GM23338 (cell line): Measurements from ENCODE around the gene CNTNAP4.

Source experiments
- CREB1 ChIP-seq: fragments of 250-450 bp; sonication (Bioruptor Pico); IDR thresholded peaks from 2 replicates; pipeline ENCODE4 v1.5.0; 2020; ENCODE audit warnings: low read depth, mild to moderate bottlenecking, moderate library complexity
- EZH2 ChIP-seq: fragments of 200-600 bp; sonication (generic); IDR thresholded peaks from one replicate; pipeline ENCODE4 v1.8.0; 2017; ENCODE audit warnings: antibody characterized with exemption, mild to moderate bottlenecking, low read depth; ENCODE audit not compliant: unreplicated experiment
- EZH2phosphoT487 ChIP-seq: fragments of 200-600 bp; sonication (generic); IDR thresholded peaks from one replicate; pipeline ENCODE4 v1.8.1; 2018; ENCODE audit warnings: antibody characterized with exemption; ENCODE audit not compliant: unreplicated experiment
- JUNB ChIP-seq: IDR thresholded peaks from one replicate; pipeline ENCODE4 v1.6.1; 2016; ENCODE audit warnings: antibody characterized with exemption; ENCODE audit not compliant: unreplicated experiment
- NANOG ChIP-seq: IDR thresholded peaks from 2 replicates; pipeline ENCODE4 v1.6.1; 2016; ENCODE audit warnings: antibody characterized with exemption, borderline replicate concordance
- POLR2AphosphoS5 ChIP-seq: IDR thresholded peaks from 2 replicates; pipeline ENCODE4 v1.6.1; 2016; ENCODE audit warnings: antibody characterized with exemption, low read depth
- STAT1 ChIP-seq: IDR thresholded peaks from one replicate; pipeline ENCODE4 v1.6.1; 2016; ENCODE audit warnings: antibody characterized with exemption; ENCODE audit not compliant: unreplicated experiment
- ZNF114 ChIP-seq: fragments of 250-450 bp; sonication (Bioruptor Pico); IDR thresholded peaks from 2 replicates; pipeline ENCODE4 v1.5.0; 2020; ENCODE audit warnings: mild to moderate bottlenecking, moderate library complexity
- ZNF331 ChIP-seq: fragments of 250-450 bp; sonication (Bioruptor Pico); IDR thresholded peaks from 2 replicates; pipeline ENCODE4 v1.5.0; 2020; ENCODE audit warnings: low read depth, mild to moderate bottlenecking, moderate library complexity
- TF ChIP-seq, protein P1 (sequence below), 2 experiments: fragments of 200-600 bp in 1 of 2; sonication (generic) in 1 of 2; conservative IDR thresholded peaks; 2 replicates each; pipeline versions ENCODE4 v1.5.1 to v1.6.1; 2016 to 2017; ENCODE audit warnings: antibody characterized with exemption in 2 of 2, low read depth in 2 of 2, mild to moderate bottlenecking in 2 of 2, moderate library complexity in 1 of 2
- TF ChIP-seq, protein P2 (sequence below): IDR thresholded peaks from 2 replicates; pipeline ENCODE4 v1.6.1; 2016; ENCODE audit warnings: antibody characterized with exemption
- TF ChIP-seq, protein P3 (sequence below): IDR thresholded peaks from one replicate; pipeline ENCODE4 v1.6.1; 2018; ENCODE audit warnings: antibody characterized with exemption; ENCODE audit not compliant: unreplicated experiment
- TF ChIP-seq, protein P4 (sequence below): fragments of 250-450 bp; sonication (Bioruptor Pico); IDR thresholded peaks from 2 replicates; pipeline ENCODE4 v1.5.0; 2020; ENCODE audit warnings: mild to moderate bottlenecking, moderate library complexity

DNA sequence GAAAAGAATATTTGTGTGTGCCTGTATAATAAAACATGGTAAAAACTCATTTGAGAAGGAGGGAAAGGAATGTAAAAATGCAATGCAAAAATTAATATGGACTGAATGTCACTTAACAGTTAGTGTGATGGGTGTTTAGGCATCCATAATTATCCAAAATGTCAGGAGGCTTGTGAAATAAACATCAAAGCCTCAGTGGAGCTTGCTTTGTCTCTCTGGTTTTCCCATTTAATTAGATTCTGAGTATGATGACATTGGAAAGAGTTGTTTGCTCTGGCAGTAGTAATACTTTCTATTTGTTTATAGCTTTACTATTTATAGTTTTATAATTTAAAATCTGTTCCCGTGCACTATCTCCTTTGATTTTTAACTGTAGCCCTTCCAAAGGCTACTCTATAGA, 51.9 kb downstream of the CNTNAP4 start:
- no peak for TF ChIP-seq CREB1
- TF ChIP-seq EZH2 = no peak
- TF ChIP-seq EZH2phosphoT487 = no peak
- TF ChIP-seq, protein P1, sequence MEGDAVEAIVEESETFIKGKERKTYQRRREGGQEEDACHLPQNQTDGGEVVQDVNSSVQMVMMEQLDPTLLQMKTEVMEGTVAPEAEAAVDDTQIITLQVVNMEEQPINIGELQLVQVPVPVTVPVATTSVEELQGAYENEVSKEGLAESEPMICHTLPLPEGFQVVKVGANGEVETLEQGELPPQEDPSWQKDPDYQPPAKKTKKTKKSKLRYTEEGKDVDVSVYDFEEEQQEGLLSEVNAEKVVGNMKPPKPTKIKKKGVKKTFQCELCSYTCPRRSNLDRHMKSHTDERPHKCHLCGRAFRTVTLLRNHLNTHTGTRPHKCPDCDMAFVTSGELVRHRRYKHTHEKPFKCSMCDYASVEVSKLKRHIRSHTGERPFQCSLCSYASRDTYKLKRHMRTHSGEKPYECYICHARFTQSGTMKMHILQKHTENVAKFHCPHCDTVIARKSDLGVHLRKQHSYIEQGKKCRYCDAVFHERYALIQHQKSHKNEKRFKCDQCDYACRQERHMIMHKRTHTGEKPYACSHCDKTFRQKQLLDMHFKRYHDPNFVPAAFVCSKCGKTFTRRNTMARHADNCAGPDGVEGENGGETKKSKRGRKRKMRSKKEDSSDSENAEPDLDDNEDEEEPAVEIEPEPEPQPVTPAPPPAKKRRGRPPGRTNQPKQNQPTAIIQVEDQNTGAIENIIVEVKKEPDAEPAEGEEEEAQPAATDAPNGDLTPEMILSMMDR (conservative IDR thresholded peaks at IDR 0.05; ENCODE audit: low read depth in 2 of 2) = no peak
- TF ChIP-seq POLR2AphosphoS5 = no peak
- TF ChIP-seq, protein P2, sequence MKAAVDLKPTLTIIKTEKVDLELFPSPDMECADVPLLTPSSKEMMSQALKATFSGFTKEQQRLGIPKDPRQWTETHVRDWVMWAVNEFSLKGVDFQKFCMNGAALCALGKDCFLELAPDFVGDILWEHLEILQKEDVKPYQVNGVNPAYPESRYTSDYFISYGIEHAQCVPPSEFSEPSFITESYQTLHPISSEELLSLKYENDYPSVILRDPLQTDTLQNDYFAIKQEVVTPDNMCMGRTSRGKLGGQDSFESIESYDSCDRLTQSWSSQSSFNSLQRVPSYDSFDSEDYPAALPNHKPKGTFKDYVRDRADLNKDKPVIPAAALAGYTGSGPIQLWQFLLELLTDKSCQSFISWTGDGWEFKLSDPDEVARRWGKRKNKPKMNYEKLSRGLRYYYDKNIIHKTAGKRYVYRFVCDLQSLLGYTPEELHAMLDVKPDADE = no peak
- no peak for TF ChIP-seq JUNB
- TF ChIP-seq, protein P3, sequence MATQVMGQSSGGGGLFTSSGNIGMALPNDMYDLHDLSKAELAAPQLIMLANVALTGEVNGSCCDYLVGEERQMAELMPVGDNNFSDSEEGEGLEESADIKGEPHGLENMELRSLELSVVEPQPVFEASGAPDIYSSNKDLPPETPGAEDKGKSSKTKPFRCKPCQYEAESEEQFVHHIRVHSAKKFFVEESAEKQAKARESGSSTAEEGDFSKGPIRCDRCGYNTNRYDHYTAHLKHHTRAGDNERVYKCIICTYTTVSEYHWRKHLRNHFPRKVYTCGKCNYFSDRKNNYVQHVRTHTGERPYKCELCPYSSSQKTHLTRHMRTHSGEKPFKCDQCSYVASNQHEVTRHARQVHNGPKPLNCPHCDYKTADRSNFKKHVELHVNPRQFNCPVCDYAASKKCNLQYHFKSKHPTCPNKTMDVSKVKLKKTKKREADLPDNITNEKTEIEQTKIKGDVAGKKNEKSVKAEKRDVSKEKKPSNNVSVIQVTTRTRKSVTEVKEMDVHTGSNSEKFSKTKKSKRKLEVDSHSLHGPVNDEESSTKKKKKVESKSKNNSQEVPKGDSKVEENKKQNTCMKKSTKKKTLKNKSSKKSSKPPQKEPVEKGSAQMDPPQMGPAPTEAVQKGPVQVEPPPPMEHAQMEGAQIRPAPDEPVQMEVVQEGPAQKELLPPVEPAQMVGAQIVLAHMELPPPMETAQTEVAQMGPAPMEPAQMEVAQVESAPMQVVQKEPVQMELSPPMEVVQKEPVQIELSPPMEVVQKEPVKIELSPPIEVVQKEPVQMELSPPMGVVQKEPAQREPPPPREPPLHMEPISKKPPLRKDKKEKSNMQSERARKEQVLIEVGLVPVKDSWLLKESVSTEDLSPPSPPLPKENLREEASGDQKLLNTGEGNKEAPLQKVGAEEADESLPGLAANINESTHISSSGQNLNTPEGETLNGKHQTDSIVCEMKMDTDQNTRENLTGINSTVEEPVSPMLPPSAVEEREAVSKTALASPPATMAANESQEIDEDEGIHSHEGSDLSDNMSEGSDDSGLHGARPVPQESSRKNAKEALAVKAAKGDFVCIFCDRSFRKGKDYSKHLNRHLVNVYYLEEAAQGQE = no peak
- no peak for TF ChIP-seq STAT1
- no peak for TF ChIP-seq ZNF114 (CRISPR knock-in tag)
- TF ChIP-seq ZNF331 = no peak
- no peak for TF ChIP-seq NANOG
- TF ChIP-seq, protein P4, sequence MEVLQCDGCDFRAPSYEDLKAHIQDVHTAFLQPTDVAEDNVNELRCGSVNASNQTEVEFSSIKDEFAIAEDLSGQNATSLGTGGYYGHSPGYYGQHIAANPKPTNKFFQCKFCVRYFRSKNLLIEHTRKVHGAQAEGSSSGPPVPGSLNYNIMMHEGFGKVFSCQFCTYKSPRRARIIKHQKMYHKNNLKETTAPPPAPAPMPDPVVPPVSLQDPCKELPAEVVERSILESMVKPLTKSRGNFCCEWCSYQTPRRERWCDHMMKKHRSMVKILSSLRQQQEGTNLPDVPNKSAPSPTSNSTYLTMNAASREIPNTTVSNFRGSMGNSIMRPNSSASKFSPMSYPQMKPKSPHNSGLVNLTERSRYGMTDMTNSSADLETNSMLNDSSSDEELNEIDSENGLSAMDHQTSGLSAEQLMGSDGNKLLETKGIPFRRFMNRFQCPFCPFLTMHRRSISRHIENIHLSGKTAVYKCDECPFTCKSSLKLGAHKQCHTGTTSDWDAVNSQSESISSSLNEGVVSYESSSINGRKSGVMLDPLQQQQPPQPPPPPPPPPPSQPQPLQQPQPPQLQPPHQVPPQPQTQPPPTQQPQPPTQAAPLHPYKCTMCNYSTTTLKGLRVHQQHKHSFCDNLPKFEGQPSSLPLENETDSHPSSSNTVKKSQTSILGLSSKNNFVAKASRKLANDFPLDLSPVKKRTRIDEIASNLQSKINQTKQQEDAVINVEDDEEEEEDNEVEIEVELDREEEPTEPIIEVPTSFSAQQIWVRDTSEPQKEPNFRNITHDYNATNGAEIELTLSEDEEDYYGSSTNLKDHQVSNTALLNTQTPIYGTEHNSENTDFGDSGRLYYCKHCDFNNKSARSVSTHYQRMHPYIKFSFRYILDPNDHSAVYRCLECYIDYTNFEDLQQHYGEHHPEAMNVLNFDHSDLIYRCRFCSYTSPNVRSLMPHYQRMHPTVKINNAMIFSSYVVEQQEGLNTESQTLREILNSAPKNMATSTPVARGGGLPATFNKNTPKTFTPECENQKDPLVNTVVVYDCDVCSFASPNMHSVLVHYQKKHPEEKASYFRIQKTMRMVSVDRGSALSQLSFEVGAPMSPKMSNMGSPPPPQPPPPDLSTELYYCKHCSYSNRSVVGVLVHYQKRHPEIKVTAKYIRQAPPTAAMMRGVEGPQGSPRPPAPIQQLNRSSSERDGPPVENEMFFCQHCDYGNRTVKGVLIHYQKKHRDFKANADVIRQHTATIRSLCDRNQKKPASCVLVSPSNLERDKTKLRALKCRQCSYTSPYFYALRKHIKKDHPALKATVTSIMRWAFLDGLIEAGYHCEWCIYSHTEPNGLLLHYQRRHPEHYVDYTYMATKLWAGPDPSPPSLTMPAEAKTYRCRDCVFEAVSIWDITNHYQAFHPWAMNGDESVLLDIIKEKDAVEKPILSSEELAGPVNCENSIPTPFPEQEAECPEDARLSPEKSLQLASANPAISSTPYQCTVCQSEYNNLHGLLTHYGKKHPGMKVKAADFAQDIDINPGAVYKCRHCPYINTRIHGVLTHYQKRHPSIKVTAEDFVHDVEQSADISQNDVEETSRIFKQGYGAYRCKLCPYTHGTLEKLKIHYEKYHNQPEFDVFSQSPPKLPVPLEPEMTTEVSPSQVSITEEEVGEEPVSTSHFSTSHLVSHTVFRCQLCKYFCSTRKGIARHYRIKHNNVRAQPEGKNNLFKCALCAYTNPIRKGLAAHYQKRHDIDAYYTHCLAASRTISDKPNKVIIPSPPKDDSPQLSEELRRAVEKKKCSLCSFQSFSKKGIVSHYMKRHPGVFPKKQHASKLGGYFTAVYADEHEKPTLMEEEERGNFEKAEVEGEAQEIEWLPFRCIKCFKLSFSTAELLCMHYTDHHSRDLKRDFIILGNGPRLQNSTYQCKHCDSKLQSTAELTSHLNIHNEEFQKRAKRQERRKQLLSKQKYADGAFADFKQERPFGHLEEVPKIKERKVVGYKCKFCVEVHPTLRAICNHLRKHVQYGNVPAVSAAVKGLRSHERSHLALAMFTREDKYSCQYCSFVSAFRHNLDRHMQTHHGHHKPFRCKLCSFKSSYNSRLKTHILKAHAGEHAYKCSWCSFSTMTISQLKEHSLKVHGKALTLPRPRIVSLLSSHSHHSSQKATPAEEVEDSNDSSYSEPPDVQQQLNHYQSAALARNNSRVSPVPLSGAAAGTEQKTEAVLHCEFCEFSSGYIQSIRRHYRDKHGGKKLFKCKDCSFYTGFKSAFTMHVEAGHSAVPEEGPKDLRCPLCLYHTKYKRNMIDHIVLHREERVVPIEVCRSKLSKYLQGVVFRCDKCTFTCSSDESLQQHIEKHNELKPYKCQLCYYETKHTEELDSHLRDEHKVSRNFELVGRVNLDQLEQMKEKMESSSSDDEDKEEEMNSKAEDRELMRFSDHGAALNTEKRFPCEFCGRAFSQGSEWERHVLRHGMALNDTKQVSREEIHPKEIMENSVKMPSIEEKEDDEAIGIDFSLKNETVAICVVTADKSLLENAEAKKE (CRISPR knock-in tag) = no peak
